HepG2 (cell line): Measurements from ENCODE around the gene PSMC3IP. TPM values are rescaled to one million over a fixed set of nuclear protein-coding genes. Genes with fewer than 3 reads are reported as not detected.

ENCODE experiments used
- DDIT3 ChIP-seq: sonication (generic); formaldehyde crosslinking; IDR thresholded peaks from 2 replicates; pipeline ENCODE4 v1.4.0; 2020; ENCODE audit warnings: mild to moderate bottlenecking, missing genetic modification reagents
- ELK4 ChIP-seq: sonication (generic); formaldehyde crosslinking; IDR thresholded peaks from 2 replicates; pipeline ENCODE4 v1.9.0; 2021; ENCODE audit warnings: missing genetic modification reagents, borderline replicate concordance
- FOXO4 ChIP-seq: sonication (generic); formaldehyde crosslinking; conservative IDR thresholded peaks from 2 replicates; pipeline ENCODE4 v1.8.1; 2023; ENCODE audit warnings: missing genetic modification reagents
- HMGA1 ChIP-seq: sonication (generic); formaldehyde crosslinking; conservative IDR thresholded peaks from 2 replicates; pipeline ENCODE4 v1.4.0; 2020; ENCODE audit warnings: missing genetic modification reagents
- KDM5A ChIP-seq: fragments of 200-600 bp; sonication (generic); IDR thresholded peaks from 2 replicates; pipeline ENCODE4 v1.7.0; 2018; ENCODE audit warnings: antibody characterized with exemption, mild to moderate bottlenecking, low read length, borderline replicate concordance
- NFE2L1 ChIP-seq: sonication (generic); formaldehyde crosslinking; IDR thresholded peaks from 2 replicates; pipeline ENCODE4 v1.4.0; 2020; ENCODE audit warnings: missing genetic modification reagents, mild to moderate bottlenecking, borderline replicate concordance
- SIX4 ChIP-seq: sonication (generic); formaldehyde crosslinking; IDR thresholded peaks from 2 replicates; pipeline ENCODE4 v1.4.0; 2020; ENCODE audit warnings: missing genetic modification reagents
- TMF1 ChIP-seq: sonication (generic); formaldehyde crosslinking; IDR thresholded peaks from 2 replicates; pipeline ENCODE4 v1.8.1; 2022; ENCODE audit warnings: low read depth, missing genetic modification reagents
- ZNF224 ChIP-seq: sonication (generic); formaldehyde crosslinking; IDR thresholded peaks from 2 replicates; pipeline ENCODE4 v1.5.0; 2020; ENCODE audit warnings: mild to moderate bottlenecking, missing genetic modification reagents
- ZNF280D ChIP-seq: sonication (generic); formaldehyde crosslinking; IDR thresholded peaks from 2 replicates; pipeline ENCODE4 v1.5.1; 2020; ENCODE audit warnings: mild to moderate bottlenecking, missing genetic modification reagents
- ZNF326 ChIP-seq: sonication (generic); formaldehyde crosslinking; IDR thresholded peaks from 2 replicates; pipeline ENCODE4 v1.4.0; 2020; ENCODE audit warnings: missing genetic modification reagents, borderline replicate concordance
- ZNF333 ChIP-seq: sonication (generic); formaldehyde crosslinking; IDR thresholded peaks from 2 replicates; pipeline ENCODE4 v1.4.0; 2020; ENCODE audit warnings: mild to moderate bottlenecking, missing genetic modification reagents, borderline replicate concordance
- ZNF431 ChIP-seq: sonication (generic); formaldehyde crosslinking; IDR thresholded peaks from 2 replicates; pipeline ENCODE4 v1.9.0; 2022; ENCODE audit warnings: missing genetic modification reagents, low read depth, mild to moderate bottlenecking, borderline replicate concordance
- ZNF513 ChIP-seq: sonication (generic); formaldehyde crosslinking; conservative IDR thresholded peaks from 2 replicates; pipeline ENCODE4 v1.5.0; 2020; ENCODE audit warnings: missing genetic modification reagents
- ZNF574 ChIP-seq: sonication (generic); formaldehyde crosslinking; IDR thresholded peaks from 2 replicates; pipeline ENCODE4 v1.4.0; 2020; ENCODE audit warnings: missing genetic modification reagents
- ZNF629 ChIP-seq: sonication (generic); formaldehyde crosslinking; conservative IDR thresholded peaks from 2 replicates; pipeline ENCODE4 v1.5.0; 2020; ENCODE audit warnings: missing genetic modification reagents
- ZNF749 ChIP-seq: sonication (generic); formaldehyde crosslinking; IDR thresholded peaks from 2 replicates; pipeline ENCODE4 v1.8.0; 2022; ENCODE audit warnings: mild to moderate bottlenecking, missing genetic modification reagents, moderate library complexity, borderline replicate concordance
- polyA plus RNA-seq, 8 experiments: library from polyadenylated mRNA; depleted of rRNA in 3 of 8; stranded (reverse) in 7 of 8; unstranded in 1 of 8; fragments of >200 nt; fragmentation: Illumina TruSeq in 4 of 8; extraction: Trizol in 4 of 8; gene quantifications; 2 replicates each; pipeline versions ENCODE4 v1.2.1 to v1.2.3, GENCODE V29; 2011 to 2016; ENCODE audit warnings: low read depth in 4 of 8, missing spikeins in 1 of 8, mixed read lengths in 1 of 8; ENCODE audit not compliant: insufficient read depth in 1 of 8
- total RNA-seq, 5 experiments: library from RNA; depleted of rRNA; stranded (reverse); fragments of >200 nt; fragmentation: Illumina TruSeq; extraction: Trizol; gene quantifications; 2 replicates each; pipeline ENCODE4 v1.2.3, GENCODE V29; 2016; ENCODE audit warnings: low read depth in 1 of 5

The PSMC3IP gene
- total and polyA plus RNA-seq, 2 of the 13 experiments (the other 11 are each of a cell fraction or from before 2014, with no cell fraction given), result 6.5 to 22.4 TPM

GRCh38 chr17:42609182-42609813, 31.8 kb upstream of the PSMC3IP start, which contains the start of the genes RETREG3 and TUBG1 (continued):
- TF ChIP-seq TMF1 (CRISPR knock-in tag) (peak; percentile 73), ZNF431 (CRISPR knock-in tag) (peak; percentile 93; the same call in 1 of the 2 replicates), FOXO4 (CRISPR knock-in tag) (no peak), ZNF224 (CRISPR knock-in tag) (peak; percentile 94; the same call in 1 of the 2 replicates), KDM5A (peak; percentile 83), DDIT3 (no peak), ELK4 (no peak), NFE2L1 (CRISPR knock-in tag) (no peak), ZNF280D (CRISPR knock-in tag) (peak; percentile 65; the same call in 1 of the 2 replicates), ZNF749 (0 out of 2 replicates have a peak, but pooled peaks have one; percentile 68), ZNF333 (CRISPR knock-in tag) (peak; percentile 94; the same call in 1 of the 2 replicates), HMGA1 (CRISPR knock-in tag) (no peak), ZNF574 (CRISPR knock-in tag) (peak; percentile 77; the same call in 1 of the 2 replicates), ZNF326 (CRISPR knock-in tag) (no peak), ZNF629 (CRISPR knock-in tag) (peak; percentile 37; the same call in 1 of the 2 replicates), SIX4 (peak; percentile 28; the same call in 1 of the 2 replicates), ZNF513 (CRISPR knock-in tag) (peak; percentile 71; the same call in 1 of the 2 replicates)
